HG02973 (cell line): ENCODE data around the gene RNF144A.
A peak's percentile ranks its signal among the peaks of the same experiment; 100 is the strongest.
"Not testable (repeated sequence)": the region's sequence is repeated elsewhere in the genome, so short reads cannot be mapped to it uniquely, and the experiment has no call there.

Source experiments
- ATAC-seq: cut with Tn5 transposase; IDR thresholded peaks from one replicate; pipeline ENCODE4 v1.9.1; 2021; ENCODE audit warnings: moderate library complexity; ENCODE audit not compliant: unreplicated experiment

Gene RNF144A

GRCh38 chr2:6917071-6917760 is at the start of gene RNF144A:
RNF144A (plus strand) TSS chr2:6917412; CDS start chr2:6996927, 79,515 bp downstream.
- peak; percentile 88 for ATAC-seq

GRCh38 chr2:6872394-6872793 is 44.8 kb upstream of the RNF144A start:
- peak; percentile 55 for ATAC-seq

GRCh38 chr2:6874032-6874431 is 43.2 kb upstream of the RNF144A start:
- no peak for ATAC-seq

DNA sequence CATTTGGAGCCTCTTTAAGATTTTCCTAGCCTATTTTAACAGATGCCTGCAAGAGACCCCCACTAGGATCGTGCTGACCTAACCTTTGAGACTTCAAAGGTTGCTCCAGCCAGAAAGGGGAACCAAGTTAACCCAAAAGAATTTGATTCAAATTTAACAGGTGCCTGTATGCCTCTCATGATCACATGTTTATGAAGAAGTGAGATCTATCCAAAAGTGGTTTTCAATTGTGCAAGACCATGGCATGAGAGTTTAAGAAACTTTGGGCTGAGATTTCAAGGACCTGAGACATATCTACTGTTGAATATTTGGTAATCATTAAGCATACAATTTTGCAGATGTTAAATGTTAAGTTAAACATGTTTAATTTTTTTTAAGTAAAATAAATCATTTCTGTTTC is 40.9 kb upstream of the RNF144A start:
- ATAC-seq = no peak

DNA sequence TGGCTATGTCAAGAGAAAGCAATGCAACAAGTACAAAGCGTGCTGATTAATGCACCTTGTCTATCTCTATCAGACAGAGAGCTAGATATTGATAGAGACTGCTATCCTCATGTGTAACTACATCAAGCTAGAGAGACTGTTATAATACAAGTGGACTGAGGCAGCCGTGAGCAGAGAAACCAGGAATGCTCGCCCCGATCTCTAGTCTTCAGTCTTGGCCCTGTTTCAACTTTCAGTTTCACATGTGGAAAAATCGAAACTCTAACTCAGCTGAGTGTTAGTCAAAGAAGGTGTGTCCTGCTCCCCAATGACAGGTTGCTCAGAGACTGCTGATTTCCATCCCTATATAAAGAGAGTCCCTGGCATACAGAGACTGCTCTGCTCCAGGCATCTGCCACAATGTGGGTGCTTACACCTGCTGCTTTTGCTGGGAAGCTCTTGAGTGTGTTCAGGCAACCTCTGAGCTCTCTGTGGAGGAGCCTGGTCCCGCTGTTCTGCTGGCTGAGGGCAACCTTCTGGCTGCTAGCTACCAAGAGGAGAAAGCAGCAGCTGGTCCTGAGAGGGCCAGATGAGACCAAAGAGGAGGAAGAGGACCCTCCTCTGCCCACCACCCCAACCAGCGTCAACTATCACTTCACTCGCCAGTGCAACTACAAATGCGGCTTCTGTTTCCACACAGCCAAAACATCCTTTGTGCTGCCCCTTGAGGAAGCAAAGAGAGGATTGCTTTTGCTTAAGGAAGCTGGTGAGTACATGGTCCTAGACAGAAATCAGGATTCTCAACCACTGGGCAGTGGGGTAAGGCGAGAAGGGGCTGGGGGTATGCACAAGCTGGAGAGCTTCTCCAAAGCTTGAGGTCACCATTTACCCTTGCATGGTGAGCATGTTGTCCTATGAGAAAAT is 39.6 kb upstream of the RNF144A start, which contains the start of gene RSAD2:
Gene RSAD2, plus strand, starts transcription at position 376 of the 903 bp plus-strand sequence. Its CDS starts 24 bp downstream, at position 400.
- ATAC-seq = peak; percentile 72

- ATAC-seq = no peak
Observed at GRCh38 chr2:6878549-6878948, 38.7 kb upstream of the RNF144A start.

GRCh38 chr2:6879011-6879410 is 38.2 kb upstream of the RNF144A start:
- ATAC-seq = no peak

GRCh38 chr2:6880200-6880733 is 36.9 kb upstream of the RNF144A start:
- ATAC-seq = no peak

DNA sequence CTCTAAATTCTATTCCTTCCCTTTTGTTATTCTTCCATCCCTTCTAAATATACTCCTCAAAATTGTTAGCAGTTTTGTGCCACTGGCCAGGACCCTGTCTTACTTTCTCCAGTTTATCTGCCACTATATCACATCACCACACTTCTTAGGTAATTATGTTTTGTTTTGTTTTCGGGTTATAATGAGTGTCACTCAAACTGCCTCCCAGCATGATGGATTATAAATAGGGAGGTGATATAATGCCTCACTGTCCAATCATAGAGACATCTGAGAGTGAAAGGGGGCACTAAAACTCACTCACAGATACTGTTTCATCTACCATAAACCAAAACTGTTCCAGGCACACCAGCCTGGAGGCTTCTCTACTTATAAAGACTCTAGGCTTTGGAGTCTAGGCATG is 36.2 kb upstream of the RNF144A start:
- no peak for ATAC-seq

DNA sequence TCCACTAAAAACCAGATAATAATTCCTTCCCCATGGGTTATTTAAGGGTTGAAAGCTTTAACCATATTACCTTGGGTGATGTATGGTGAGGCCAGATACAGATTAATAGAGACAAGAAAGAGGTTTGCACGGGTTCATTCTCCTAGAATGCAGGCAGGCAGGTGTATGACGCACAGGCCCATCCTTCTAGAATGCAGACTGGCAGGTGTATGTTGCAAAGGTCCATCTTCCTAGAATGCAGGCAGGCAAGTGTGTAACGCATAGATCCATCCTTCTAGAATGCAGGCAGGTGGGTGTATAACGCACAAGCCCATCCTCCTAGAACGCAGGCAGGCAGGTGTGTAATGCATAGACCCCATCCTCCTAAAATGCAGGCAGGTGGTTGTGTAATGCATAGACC is 35.7 kb upstream of the RNF144A start:
- no peak for ATAC-seq

- ATAC-seq = no peak
Observed at GRCh38 chr2:6883448-6884122, 33.6 kb upstream of the RNF144A start.

- ATAC-seq = no peak
Observed at GRCh38 chr2:6885551-6885950, 31.7 kb upstream of the RNF144A start.

DNA sequence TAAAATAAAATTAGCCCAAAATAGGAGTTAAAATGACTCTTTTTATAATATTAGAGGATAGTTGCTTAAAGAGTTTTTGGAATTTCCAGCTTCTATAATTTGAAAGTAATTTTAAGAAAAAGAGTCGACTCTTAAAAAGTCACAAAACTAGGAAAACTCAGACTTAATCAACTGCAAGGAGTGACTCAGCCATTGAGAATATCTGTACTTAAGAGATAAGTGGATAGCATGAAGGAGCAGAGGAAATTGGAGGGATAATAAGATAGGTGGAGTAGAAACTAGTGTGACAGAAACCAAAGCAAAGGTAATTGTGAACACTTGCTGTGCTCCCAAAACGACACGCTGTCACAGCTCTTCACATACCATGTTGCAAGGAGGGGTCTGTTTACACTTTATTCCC is 31.2 kb upstream of the RNF144A start:
- no peak for ATAC-seq

GRCh38 chr2:6887751-6888192 is 29.4 kb upstream of the RNF144A start:
- no peak for ATAC-seq

DNA sequence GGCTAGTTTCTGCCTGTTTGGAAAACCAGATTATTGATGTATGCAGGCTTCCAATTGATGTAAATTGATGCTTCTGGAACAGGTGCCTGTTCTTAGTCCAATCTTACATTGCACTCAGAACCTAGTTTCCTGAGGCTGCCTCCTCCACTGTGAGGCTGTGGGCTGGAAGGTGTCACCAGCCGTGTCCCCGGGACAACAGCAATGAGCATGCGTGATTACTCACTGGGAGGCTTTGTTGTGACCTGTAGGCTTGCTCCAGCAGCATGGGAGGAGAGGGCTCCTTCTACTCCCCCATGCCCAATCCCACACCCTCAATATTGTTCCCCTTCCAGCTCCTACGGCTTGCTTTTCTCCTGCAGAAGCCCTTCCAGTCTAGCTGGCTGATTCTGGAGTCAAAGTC is 28.5 kb upstream of the RNF144A start:
- ATAC-seq = no peak

DNA sequence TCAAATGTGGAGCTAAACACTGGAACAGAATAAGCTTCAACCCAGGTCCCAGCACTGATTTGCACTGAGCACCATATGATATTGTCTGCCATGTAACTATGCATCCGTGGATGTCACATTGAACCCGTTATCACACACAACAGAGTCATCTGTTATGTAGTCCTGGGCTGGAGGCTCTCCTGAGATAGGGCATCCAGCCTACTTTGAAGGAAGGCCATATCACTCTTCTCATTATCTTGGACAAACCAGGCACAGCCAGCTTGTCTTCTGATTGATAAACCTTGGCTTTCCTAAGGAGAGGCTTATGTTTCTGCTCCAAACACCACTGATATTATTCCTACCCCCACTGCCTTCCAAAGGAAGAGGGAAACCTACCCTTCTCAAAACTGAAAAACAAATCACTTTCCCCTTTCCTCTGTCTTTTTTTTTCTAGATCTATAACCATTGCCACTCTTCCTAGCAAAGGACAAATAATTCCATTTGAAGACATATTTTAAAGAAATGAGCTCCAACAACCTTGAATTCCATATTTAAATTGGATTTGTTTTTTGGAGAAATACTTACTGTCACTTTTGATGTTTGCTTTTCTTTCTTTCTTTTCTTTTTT is 23.2 kb upstream of the RNF144A start:
- ATAC-seq = no peak

DNA sequence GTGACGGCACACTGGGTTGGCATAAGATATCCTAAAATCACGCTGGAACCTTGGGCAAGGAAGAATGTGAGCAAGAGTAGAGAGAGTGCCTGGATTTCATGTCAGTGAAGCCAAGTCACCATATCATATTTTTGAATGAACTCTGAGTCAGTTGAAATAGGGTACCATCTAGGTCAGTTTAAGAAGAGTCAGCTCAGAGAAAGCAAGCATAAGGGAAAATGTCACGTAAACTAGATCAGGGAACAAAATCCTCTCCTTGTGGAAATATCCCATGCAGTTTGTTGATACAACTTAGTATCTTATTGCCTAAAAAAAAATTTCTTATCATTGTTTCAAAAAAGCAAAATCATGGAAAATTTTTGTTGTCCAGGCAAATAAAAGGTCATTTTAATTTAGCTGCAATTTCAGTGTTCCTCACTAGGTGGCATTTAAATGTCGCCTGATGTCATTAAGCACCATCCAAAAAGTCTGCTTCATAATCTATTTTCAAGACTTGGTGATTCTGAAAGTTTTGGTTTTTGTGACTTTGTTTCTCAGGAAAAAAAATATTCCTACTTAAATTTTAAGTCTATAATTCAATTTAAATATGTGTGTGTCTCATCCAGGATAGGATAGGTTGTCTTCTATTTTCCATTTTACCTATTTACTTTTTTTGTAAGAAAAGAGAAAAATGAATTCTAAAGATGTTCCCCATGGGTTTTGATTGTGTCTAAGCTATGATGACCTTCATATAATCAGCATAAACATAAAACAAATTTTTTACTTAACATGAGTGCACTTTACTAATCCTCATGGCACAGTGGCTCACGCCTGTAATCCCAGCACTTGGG is 20.1 kb upstream of the RNF144A start:
- no peak for ATAC-seq

GRCh38 chr2:6902581-6902980 is 14.6 kb upstream of the RNF144A start:
- not testable (repeated sequence) for ATAC-seq

- no peak for ATAC-seq
Observed at GRCh38 chr2:6905668-6906067, 11.5 kb upstream of the RNF144A start.
